ENCODE measurements around the gene EPHB6. TPM values are rescaled to one million over a fixed set of nuclear protein-coding genes. Genes with fewer than 3 reads are reported as not detected.

The EPHB6 gene
- total and polyA plus RNA-seq, 7 donors = 1.2 to 13.6 (median 6.7) TPM

- intact Hi-C loops (cut with DNase I) = no loop called here
- 72 to 76% methylated on average over 3 of the region's 3 CpGs for WGBS, 2 donors
These were observed 58.2 kb downstream of the EPHB6 start for GRCh38 chr7:142913051-142913450.

GRCh38 chr7:142913566-142913965 lies 58.7 kb downstream of the EPHB6 start:
- Histone ChIP-seq H3K27ac (no peak overlapping the region), H3K4me3 (no peak overlapping the region), H3K9me3 (no peaks in the 10 kb centered on the region), H3K27me3 (no peaks in the 10 kb centered on the region), H3K36me3 (no peaks in the 10 kb centered on the region), H3K4me1 (no peaks in the 10 kb centered on the region)
- WGBS, 2 donors = 85 to 88% methylated on average over 2 of the region's 2 CpGs
- intact Hi-C loops (cut with DNase I) = no loop called here
- TF ChIP-seq CTCF (IDR thresholded peaks at IDR 0.05) (no peak), EP300 (IDR thresholded peaks at IDR 0.05) (no peak), POLR2A (IDR thresholded peaks at IDR 0.05) (no peak), POLR2AphosphoS5 (IDR thresholded peaks at IDR 0.05) (no peak)
- DNase-seq = no peak

More at GRCh38 chr7:142913051-142913450, 58.2 kb downstream of the EPHB6 start:
- Histone ChIP-seq H3K4me3 (no peak overlapping the region), H3K27ac (no peak overlapping the region), H3K27me3 (no peaks in the 10 kb centered on the region), H3K9me3 (no peaks in the 10 kb centered on the region), H3K36me3 (no peaks in the 10 kb centered on the region), H3K4me1 (no peaks in the 10 kb centered on the region)
- no peak for TF ChIP-seq CTCF (IDR thresholded peaks at IDR 0.05)
- TF ChIP-seq POLR2A (IDR thresholded peaks at IDR 0.05) = no peak
- TF ChIP-seq POLR2AphosphoS5 (IDR thresholded peaks at IDR 0.05) = no peak
- TF ChIP-seq EP300 (IDR thresholded peaks at IDR 0.05) = no peak
- DNase-seq = no peak

- H3K9me3 ChIP-seq = no peaks in the 10 kb centered on the region
- intact Hi-C loops (cut with DNase I) = no loop called here
These were observed 59.2 kb downstream of the EPHB6 start for GRCh38 chr7:142914121-142914520.

GRCh38 chr7:142915315-142915714 lies 60.4 kb downstream of the EPHB6 start:
- H3K27ac ChIP-seq = no peak overlapping the region
- intact Hi-C loops (cut with DNase I) = no loop called here
- DNase-seq = no peak
- WGBS, 2 donors = 89 to 92% methylated on average over 8 of the region's 8 CpGs
- no peak for TF ChIP-seq POLR2AphosphoS5 (IDR thresholded peaks at IDR 0.05)
- no peak for TF ChIP-seq POLR2A (IDR thresholded peaks at IDR 0.05)
- no peak for TF ChIP-seq EP300 (IDR thresholded peaks at IDR 0.05)
- no peak for TF ChIP-seq CTCF (IDR thresholded peaks at IDR 0.05)
- H3K9me3 ChIP-seq = no peaks in the 10 kb centered on the region
- no peaks in the 10 kb centered on the region for H3K36me3 ChIP-seq
- no peak overlapping the region for H3K4me3 ChIP-seq
- no peaks in the 10 kb centered on the region for H3K27me3 ChIP-seq
- no peaks in the 10 kb centered on the region for H3K4me1 ChIP-seq

More at GRCh38 chr7:142914121-142914520, 59.2 kb downstream of the EPHB6 start:
- no peaks in the 10 kb centered on the region for H3K4me1 ChIP-seq
- WGBS, 2 donors = 11 to 39% methylated on average over 1 of the region's 1 CpG
- no peak for TF ChIP-seq POLR2A (IDR thresholded peaks at IDR 0.05)
- no peak for TF ChIP-seq CTCF (IDR thresholded peaks at IDR 0.05)
- no peak for TF ChIP-seq POLR2AphosphoS5 (IDR thresholded peaks at IDR 0.05)
- H3K27ac ChIP-seq = no peak overlapping the region
- no peak for DNase-seq
- no peak overlapping the region for H3K4me3 ChIP-seq
- H3K36me3 ChIP-seq = no peaks in the 10 kb centered on the region
- H3K27me3 ChIP-seq = no peaks in the 10 kb centered on the region

GRCh38 chr7:142916508-142916907 lies 61.6 kb downstream of the EPHB6 start:
- intact Hi-C loops (cut with DNase I) = no loop called here
- WGBS, 2 donors = 44 to 55% methylated on average over 2 of the region's 2 CpGs
- no peaks in the 10 kb centered on the region for H3K9me3 ChIP-seq
- H3K4me1 ChIP-seq = no peaks in the 10 kb centered on the region
- no peaks in the 10 kb centered on the region for H3K27me3 ChIP-seq
- DNase-seq = no peak
- H3K27ac ChIP-seq = no peak overlapping the region
- no peaks in the 10 kb centered on the region for H3K36me3 ChIP-seq
- H3K4me3 ChIP-seq = no peak overlapping the region
- TF ChIP-seq POLR2AphosphoS5 (IDR thresholded peaks at IDR 0.05) (no peak), CTCF (IDR thresholded peaks at IDR 0.05) (no peak), EP300 (IDR thresholded peaks at IDR 0.05) (no peak), POLR2A (IDR thresholded peaks at IDR 0.05) (no peak)

Data from sigmoid colon (tissue), 7 donors.